ENCODE measurements around the gene TNFRSF1B.

TNFRSF1B gene

GRCh38 chr1:12204754-12205658 is 38.2 kb downstream of the TNFRSF1B start:
- ChIA-PET POLR2A (interaction anchor here (0.6 kb wide), 1 partner anchor 98 kb away, joined by 3 read pairs; no protein-coding TSS in a partner anchor), CTCF (interaction anchor here (0.7 to 16.7 kb wide), 4 partner anchors 8 to 82 kb away, joined by 3 to 294 read pairs (median 4); no protein-coding TSS in a partner anchor)
- no peak for DNase-seq (ENCODE audit: extremely low spot score)
- no peak for TF ChIP-seq CTCF (IDR thresholded peaks at IDR 0.05; ENCODE audit: control extremely low read depth, extremely low read depth, low read depth, missing control alignments)

DNA sequence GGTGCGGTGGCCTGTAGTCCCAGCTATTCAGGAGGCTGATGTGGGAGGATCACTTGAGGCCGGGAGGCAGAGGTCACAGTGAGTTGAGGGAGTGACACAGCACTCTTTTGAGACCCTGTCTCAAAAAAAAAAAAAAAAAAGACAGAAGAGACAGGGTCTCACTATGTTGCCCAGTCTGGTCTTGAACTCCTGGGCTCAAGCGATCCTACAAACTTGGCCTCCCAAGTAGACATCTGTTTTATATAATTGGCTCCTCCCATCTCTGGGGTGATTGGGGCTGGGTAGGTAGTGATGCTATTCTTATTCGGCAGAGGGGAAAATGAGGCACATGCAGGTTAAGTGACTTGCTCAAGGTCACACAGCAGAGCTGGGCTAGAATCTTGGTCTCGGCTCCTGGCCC is 39.4 kb downstream of the TNFRSF1B start:
- POLR2A ChIA-PET: interaction anchor here (0.7 kb wide), 1 partner anchor 25 kb away, joined by 11 read pairs; no protein-coding TSS in a partner anchor
- no peak for TF ChIP-seq CTCF (IDR thresholded peaks at IDR 0.05; ENCODE audit: control extremely low read depth, extremely low read depth, low read depth, missing control alignments)
- CTCF ChIA-PET: interaction anchor here (1.2 to 16.7 kb wide), 2 partner anchors 83 to 239 kb away, joined by 3 to 294 read pairs; no protein-coding TSS in a partner anchor
- no peak for DNase-seq (ENCODE audit: extremely low spot score)

GRCh38 chr1:12206792-12207424 is 40.1 kb downstream of the TNFRSF1B start:
- no peak for DNase-seq (ENCODE audit: extremely low spot score)
- CTCF ChIA-PET: interaction anchor here (0.7 to 16.7 kb wide), 3 partner anchors 84 to 240 kb away, joined by 3 to 294 read pairs (median 3); no protein-coding TSS in a partner anchor
- POLR2A ChIA-PET: interaction anchor here (0.7 to 0.9 kb wide), 2 partner anchors 26 to 37 kb away, joined by 3 to 11 read pairs; no protein-coding TSS in a partner anchor
- no peak for TF ChIP-seq CTCF (IDR thresholded peaks at IDR 0.05; ENCODE audit: control extremely low read depth, extremely low read depth, low read depth, missing control alignments)

DNA sequence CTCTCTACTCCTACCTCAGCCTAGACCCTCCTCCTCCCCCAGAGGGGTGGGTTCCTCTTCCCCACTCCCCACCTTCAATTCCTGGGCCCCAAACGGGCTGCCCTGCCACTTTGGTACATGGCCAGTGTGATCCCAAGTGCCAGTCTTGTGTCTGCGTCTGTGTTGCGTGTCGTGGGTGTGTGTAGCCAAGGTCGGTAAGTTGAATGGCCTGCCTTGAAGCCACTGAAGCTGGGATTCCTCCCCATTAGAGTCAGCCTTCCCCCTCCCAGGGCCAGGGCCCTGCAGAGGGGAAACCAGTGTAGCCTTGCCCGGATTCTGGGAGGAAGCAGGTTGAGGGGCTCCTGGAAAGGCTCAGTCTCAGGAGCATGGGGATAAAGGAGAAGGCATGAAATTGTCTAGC is 41.5 kb downstream of the TNFRSF1B start:
- POLR2A ChIA-PET: no interaction called here
- TF ChIP-seq CTCF (IDR thresholded peaks at IDR 0.05; ENCODE audit: control extremely low read depth, extremely low read depth, low read depth, missing control alignments): no peak
- CTCF ChIA-PET: interaction anchor here (0.7 to 16.7 kb wide), 16 partner anchors 9 to 114 kb away, joined by 3 to 294 read pairs (median 5); no protein-coding TSS in a partner anchor
- DNase-seq (ENCODE audit: extremely low spot score): no peak

- CTCF ChIA-PET: interaction anchor here (0.5 to 16.7 kb wide), 24 partner anchors 9 to 130 kb away, joined by 3 to 294 read pairs (median 4); no protein-coding TSS in a partner anchor
- peak; percentile 88 for TF ChIP-seq CTCF (IDR thresholded peaks at IDR 0.05; ENCODE audit: control extremely low read depth, extremely low read depth, low read depth, missing control alignments)
- DNase-seq (ENCODE audit: extremely low spot score): peak; percentile 85
- POLR2A ChIA-PET: no interaction called here
Measured at GRCh38 chr1:12208764-12209494, 42.1 kb downstream of the TNFRSF1B start.

DNA sequence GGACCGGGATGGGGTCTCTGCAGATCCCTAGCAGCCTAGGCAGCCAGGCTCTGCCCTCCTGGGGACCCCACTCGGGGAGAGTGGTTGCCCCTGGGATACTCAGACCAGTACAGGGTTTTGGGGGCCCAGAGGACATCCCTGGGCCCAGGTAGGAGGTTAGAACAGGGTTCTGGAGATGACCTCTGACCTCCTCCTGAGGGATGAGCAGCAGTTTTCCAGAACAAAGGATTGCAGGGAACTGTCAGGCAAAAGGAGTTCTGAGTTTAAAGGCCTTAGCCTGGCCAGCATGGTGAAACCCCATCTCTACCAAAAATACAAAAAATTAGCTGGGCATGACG is 42.7 kb downstream of the TNFRSF1B start:
- CTCF ChIA-PET: interaction anchor here (0.5 to 16.7 kb wide), 14 partner anchors 9 to 130 kb away, joined by 3 to 294 read pairs (median 4); no protein-coding TSS in a partner anchor
- no peak for TF ChIP-seq CTCF (IDR thresholded peaks at IDR 0.05; ENCODE audit: control extremely low read depth, extremely low read depth, low read depth, missing control alignments)
- POLR2A ChIA-PET: no interaction called here
- DNase-seq (ENCODE audit: extremely low spot score): no peak

Measured in GM10248 (cell line).